ENCODE data around the gene MAGEB10. TPM values are rescaled to one million over a fixed set of nuclear protein-coding genes. Genes with fewer than 3 reads are reported as not detected.

MAGEB10 gene
- total RNA-seq, 2 experiments from 2014 or later = not detected

DNA sequence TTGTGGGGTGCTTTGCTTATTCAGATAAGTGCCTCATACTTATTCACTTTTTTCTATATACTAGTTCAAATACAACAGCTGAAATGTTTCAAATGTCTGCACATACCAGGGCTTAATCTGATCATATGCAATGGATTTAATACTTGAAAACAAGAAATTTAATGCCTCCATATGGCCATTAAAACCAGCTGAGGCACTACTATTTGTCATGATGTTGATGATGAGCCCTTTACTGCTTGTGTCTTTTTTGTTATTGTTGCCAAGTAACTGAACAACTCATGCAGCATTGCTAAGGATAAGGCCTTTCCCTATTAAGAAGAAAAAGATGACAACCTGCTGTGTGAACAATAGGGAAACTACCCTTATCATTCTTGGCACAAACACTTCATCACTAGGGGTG lies 52.5 kb downstream of the MAGEB10 start:
- DNase-seq = no peak
- ChIA-PET POLR2A (no interaction called here), CTCF (no interaction called here)
- no peaks in the 10 kb centered on the region for H3K4me1 Mint-ChIP-seq (ENCODE audit: low read depth)
- H3K4me3 Mint-ChIP-seq = no peak overlapping the region
- H3K27me3 Mint-ChIP-seq = no peaks in the 10 kb centered on the region
- intact Hi-C loops (cut with micrococcal nuclease) = no loop called here
- H3K9me3 Mint-ChIP-seq = peaks cover 6% of the 10 kb centered on the region
- H3K36me3 Mint-ChIP-seq = no peaks in the 10 kb centered on the region
- no peak overlapping the region for H3K27ac Mint-ChIP-seq

- H3K36me3 Mint-ChIP-seq = no peaks in the 10 kb centered on the region
- ChIA-PET CTCF (no interaction called here), POLR2A (no interaction called here)
- no peak for DNase-seq
- intact Hi-C loops (cut with micrococcal nuclease) = no loop called here
- no peaks in the 10 kb centered on the region for H3K9me3 Mint-ChIP-seq
- H3K27ac Mint-ChIP-seq = no peak overlapping the region
- no peaks in the 10 kb centered on the region for H3K27me3 Mint-ChIP-seq
- H3K4me3 Mint-ChIP-seq = no peak overlapping the region
- H3K4me1 Mint-ChIP-seq (ENCODE audit: low read depth) = no peaks in the 10 kb centered on the region
Observed at GRCh38 chrX:27863809-27864208, 56.0 kb downstream of the MAGEB10 start.

Other genes starting within 250 kb of the MAGEB10 start
- gene DCAF8L2, start 217.6 kb upstream of the MAGEB10 start, total RNA-seq = not detected
- not detected for gene DCAF8L1, start 173.5 kb downstream of the MAGEB10 start, total RNA-seq

All from activated CD4-positive, alpha-beta memory T cell treated with anti-CD3 and anti-CD28 coated beads for 36 hours (primary cell).